Osteocyte (in vitro differentiated cells): ENCODE measurements around the gene ZCCHC24. TPM values are rescaled to one million over a fixed set of nuclear protein-coding genes. Genes with fewer than 3 reads are reported as not detected.

Experiments
- DNase-seq: peaks from one replicate; pipeline ENCODE4 v3.0.0; 2021; ENCODE audit warnings: mixed read lengths; ENCODE audit not compliant: unreplicated experiment; ENCODE audit errors: extremely low spot score
- H3K27ac Mint-ChIP-seq: one replicate; pipeline ENCODE4 v1.8.0; 2021; ENCODE audit warnings: mild to moderate bottlenecking, mixed read lengths; ENCODE audit not compliant: unreplicated experiment
- H3K27me3 Mint-ChIP-seq: one replicate; pipeline ENCODE4 v1.8.0; 2021; ENCODE audit warnings: mixed read lengths; ENCODE audit not compliant: unreplicated experiment
- H3K36me3 Mint-ChIP-seq: one replicate; pipeline ENCODE4 v1.8.0; 2021; ENCODE audit warnings: mixed read lengths; ENCODE audit not compliant: unreplicated experiment
- H3K4me1 Mint-ChIP-seq: one replicate; pipeline ENCODE4 v1.8.0; 2021; ENCODE audit warnings: mixed read lengths; ENCODE audit not compliant: unreplicated experiment
- H3K4me3 Mint-ChIP-seq: one replicate; pipeline ENCODE4 v1.8.0; 2021; ENCODE audit warnings: mild to moderate bottlenecking, moderate library complexity, mixed read lengths; ENCODE audit not compliant: unreplicated experiment
- H3K9me3 Mint-ChIP-seq: one replicate; pipeline ENCODE4 v1.8.0; 2021; ENCODE audit warnings: mixed read lengths; ENCODE audit not compliant: unreplicated experiment
- CTCF ChIP-seq: fragments of 200-600 bp; sonication (generic); IDR thresholded peaks from 2 replicates; pipeline ENCODE4 v1.5.0; 2021; ENCODE audit warnings: antibody characterized with exemption, mild to moderate bottlenecking, moderate library complexity
- total RNA-seq: library from RNA; stranded (reverse); gene quantifications from 2 replicates; pipeline ENCODE4 v1.2.1, GENCODE V29; 2021

Gene ZCCHC24
- total RNA-seq, 1 donor from 2014 or later: 88.3 TPM

- Mint-ChIP-seq H3K4me1 (peaks cover 11% of the 10 kb centered on the region), H3K4me3 (no peak overlapping the region), H3K9me3 (no peaks in the 10 kb centered on the region), H3K27ac (no peak overlapping the region), H3K36me3 (no peaks in the 10 kb centered on the region), H3K27me3 (no peaks in the 10 kb centered on the region)
- no peak for DNase-seq
- TF ChIP-seq CTCF: no peak
Observed at GRCh38 chr10:79468015-79468560, 22.7 kb upstream of the ZCCHC24 start.

GRCh38 chr10:79465341-79465740 is 19.9 kb upstream of the ZCCHC24 start:
- TF ChIP-seq CTCF: no peak

GRCh38 chr10:79463578-79464496 is 18.4 kb upstream of the ZCCHC24 start:
- H3K4me1 Mint-ChIP-seq: peaks cover 10% of the 10 kb centered on the region
- no peak overlapping the region for H3K27ac Mint-ChIP-seq
- H3K27me3 Mint-ChIP-seq: peaks cover 2% of the 10 kb centered on the region
- no peak for TF ChIP-seq CTCF
- no peak for DNase-seq
- H3K4me3 Mint-ChIP-seq: no peak overlapping the region
- no peaks in the 10 kb centered on the region for H3K9me3 Mint-ChIP-seq
- no peaks in the 10 kb centered on the region for H3K36me3 Mint-ChIP-seq

More at GRCh38 chr10:79465341-79465740, 19.9 kb upstream of the ZCCHC24 start:
- Mint-ChIP-seq H3K9me3 (no peaks in the 10 kb centered on the region), H3K4me3 (no peak overlapping the region), H3K27me3 (no peaks in the 10 kb centered on the region), H3K27ac (no peak overlapping the region), H3K36me3 (no peaks in the 10 kb centered on the region), H3K4me1 (peaks cover 10% of the 10 kb centered on the region)
- DNase-seq: no peak

- Mint-ChIP-seq H3K27ac (no peak overlapping the region), H3K27me3 (peaks cover 9% of the 10 kb centered on the region), H3K9me3 (no peaks in the 10 kb centered on the region), H3K4me1 (no peaks in the 10 kb centered on the region), H3K36me3 (no peaks in the 10 kb centered on the region), H3K4me3 (no peak overlapping the region)
- DNase-seq: no peak
- TF ChIP-seq CTCF: no peak
Observed at GRCh38 chr10:79460687-79461086, 15.3 kb upstream of the ZCCHC24 start.

- Mint-ChIP-seq H3K27ac (no peak overlapping the region), H3K36me3 (no peaks in the 10 kb centered on the region)
Observed at GRCh38 chr10:79459243-79459642, 13.8 kb upstream of the ZCCHC24 start.

More at GRCh38 chr10:79459243-79459642, 13.8 kb upstream of the ZCCHC24 start:
- Mint-ChIP-seq H3K27me3 (peaks cover 9% of the 10 kb centered on the region), H3K4me3 (no peak overlapping the region), H3K4me1 (no peaks in the 10 kb centered on the region), H3K9me3 (no peaks in the 10 kb centered on the region)
- no peak for DNase-seq
- no peak for TF ChIP-seq CTCF
